ENCODE results near the gene LMF1. TPM values are rescaled to one million over a fixed set of nuclear protein-coding genes. Genes with fewer than 3 reads are reported as not detected.

Gene LMF1
- total and polyA plus RNA-seq, 3 donors from 2014 or later = 12.5 to 83.4 (median 66.6) TPM

- no peaks in the 10 kb centered on the region for H3K36me3 ChIP-seq (ENCODE audit: low read depth, missing control alignments)
- H3K9me3 ChIP-seq = no peaks in the 10 kb centered on the region
- DNase-seq = no peak
- H3K4me1 ChIP-seq = no peaks in the 10 kb centered on the region
- H3K4me3 ChIP-seq = no peak overlapping the region
- no peaks in the 10 kb centered on the region for H3K27me3 ChIP-seq
- TF ChIP-seq, protein P1, sequence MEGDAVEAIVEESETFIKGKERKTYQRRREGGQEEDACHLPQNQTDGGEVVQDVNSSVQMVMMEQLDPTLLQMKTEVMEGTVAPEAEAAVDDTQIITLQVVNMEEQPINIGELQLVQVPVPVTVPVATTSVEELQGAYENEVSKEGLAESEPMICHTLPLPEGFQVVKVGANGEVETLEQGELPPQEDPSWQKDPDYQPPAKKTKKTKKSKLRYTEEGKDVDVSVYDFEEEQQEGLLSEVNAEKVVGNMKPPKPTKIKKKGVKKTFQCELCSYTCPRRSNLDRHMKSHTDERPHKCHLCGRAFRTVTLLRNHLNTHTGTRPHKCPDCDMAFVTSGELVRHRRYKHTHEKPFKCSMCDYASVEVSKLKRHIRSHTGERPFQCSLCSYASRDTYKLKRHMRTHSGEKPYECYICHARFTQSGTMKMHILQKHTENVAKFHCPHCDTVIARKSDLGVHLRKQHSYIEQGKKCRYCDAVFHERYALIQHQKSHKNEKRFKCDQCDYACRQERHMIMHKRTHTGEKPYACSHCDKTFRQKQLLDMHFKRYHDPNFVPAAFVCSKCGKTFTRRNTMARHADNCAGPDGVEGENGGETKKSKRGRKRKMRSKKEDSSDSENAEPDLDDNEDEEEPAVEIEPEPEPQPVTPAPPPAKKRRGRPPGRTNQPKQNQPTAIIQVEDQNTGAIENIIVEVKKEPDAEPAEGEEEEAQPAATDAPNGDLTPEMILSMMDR (IDR thresholded peaks at IDR 0.05) = no peak
- no peak for TF ChIP-seq POLR2A (IDR thresholded peaks at IDR 0.05)
- WGBS, 2 donors = 89 to 96% methylated on average over 5 to 17 of the region's 17 CpGs
- intact Hi-C loops (cut with DNase I; ENCODE audit: low total_unique reads) = no loop called here
- no peak overlapping the region for H3K27ac ChIP-seq
Measured at GRCh38 chr16:1000608-1001007, 29.8 kb upstream of the LMF1 start.

DNA sequence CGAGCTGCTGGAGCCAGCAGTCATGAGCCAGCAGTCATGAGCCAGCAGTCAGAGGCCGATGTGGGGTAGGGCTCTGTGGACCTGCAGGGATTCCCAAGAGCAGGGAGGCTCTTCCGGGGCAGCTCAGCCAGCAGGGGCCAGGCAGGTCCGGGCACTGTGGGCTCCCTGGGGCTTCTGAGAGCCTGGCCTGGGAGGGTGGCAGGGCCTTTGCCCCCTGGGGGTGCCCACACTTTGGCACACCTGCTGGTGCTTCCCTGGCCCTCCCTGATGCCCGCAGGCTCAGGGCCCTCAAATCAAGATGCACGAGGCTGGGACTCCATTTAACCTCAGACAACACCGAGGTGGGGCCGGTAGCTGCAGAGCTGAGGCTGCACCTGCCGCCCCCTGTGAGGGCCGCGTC lies 28.9 kb upstream of the LMF1 start:
- H3K9me3 ChIP-seq = no peaks in the 10 kb centered on the region
- no peak for TF ChIP-seq POLR2A (IDR thresholded peaks at IDR 0.05)
- TF ChIP-seq, protein P1 (IDR thresholded peaks at IDR 0.05) = no peak
- no peaks in the 10 kb centered on the region for H3K27me3 ChIP-seq
- H3K4me1 ChIP-seq = no peaks in the 10 kb centered on the region
- WGBS, 2 donors = 70% methylated on average over 8 of the region's 11 CpGs; no CpG with 5 or more reads in 1 of the 2 donors
- no peak overlapping the region for H3K27ac ChIP-seq
- no peak overlapping the region for H3K4me3 ChIP-seq
- H3K36me3 ChIP-seq (ENCODE audit: low read depth, missing control alignments) = no peaks in the 10 kb centered on the region
- DNase-seq = no peak
- intact Hi-C loops (cut with DNase I; ENCODE audit: low total_unique reads) = no loop called here

- intact Hi-C loops (cut with DNase I; ENCODE audit: low total_unique reads) = no loop called here
- no peaks in the 10 kb centered on the region for H3K9me3 ChIP-seq
- no peaks in the 10 kb centered on the region for H3K27me3 ChIP-seq
- H3K36me3 ChIP-seq (ENCODE audit: low read depth, missing control alignments) = no peaks in the 10 kb centered on the region
- H3K4me3 ChIP-seq = no peak overlapping the region
- DNase-seq = no peak
- TF ChIP-seq, protein P1 (IDR thresholded peaks at IDR 0.05) = no peak
- TF ChIP-seq POLR2A (IDR thresholded peaks at IDR 0.05) = no peak
- no peaks in the 10 kb centered on the region for H3K4me1 ChIP-seq
- H3K27ac ChIP-seq = no peak overlapping the region
- 87 to 100% methylated on average over 4 to 11 of the region's 11 CpGs for WGBS, 2 donors
Measured at GRCh38 chr16:998615-999014, 27.8 kb upstream of the LMF1 start.

DNA sequence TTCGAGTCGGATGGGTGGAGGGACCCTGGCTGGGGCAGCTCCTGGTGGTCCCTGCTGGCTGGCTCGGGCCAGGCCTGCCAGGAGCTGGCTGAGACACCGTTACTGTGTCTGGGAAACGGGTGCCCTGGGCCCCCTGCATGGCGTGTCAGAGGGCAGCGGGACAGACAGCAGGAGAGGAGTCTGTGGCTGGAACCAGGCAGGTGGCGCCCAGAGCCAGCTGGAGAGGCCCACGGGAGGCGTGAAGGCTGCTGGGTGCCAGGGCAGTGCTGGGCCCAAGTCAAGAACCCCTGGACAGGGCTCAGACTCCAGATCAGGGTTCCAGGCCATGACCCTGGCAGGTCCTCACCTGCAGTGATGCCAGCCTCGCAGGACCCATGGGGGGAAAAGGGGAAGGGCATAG lies 27.4 kb upstream of the LMF1 start:
- TF ChIP-seq, protein P1 (IDR thresholded peaks at IDR 0.05) = no peak
- no peak for TF ChIP-seq POLR2A (IDR thresholded peaks at IDR 0.05)
- H3K4me1 ChIP-seq = no peaks in the 10 kb centered on the region
- no peaks in the 10 kb centered on the region for H3K36me3 ChIP-seq (ENCODE audit: low read depth, missing control alignments)
- H3K27me3 ChIP-seq = no peaks in the 10 kb centered on the region
- no peak overlapping the region for H3K4me3 ChIP-seq
- H3K9me3 ChIP-seq = no peaks in the 10 kb centered on the region
- intact Hi-C loops (cut with DNase I; ENCODE audit: low total_unique reads) = no loop called here
- DNase-seq = no peak
- H3K27ac ChIP-seq = no peak overlapping the region
- 90 to 94% methylated on average over 11 of the region's 11 CpGs for WGBS, 2 donors

DNA sequence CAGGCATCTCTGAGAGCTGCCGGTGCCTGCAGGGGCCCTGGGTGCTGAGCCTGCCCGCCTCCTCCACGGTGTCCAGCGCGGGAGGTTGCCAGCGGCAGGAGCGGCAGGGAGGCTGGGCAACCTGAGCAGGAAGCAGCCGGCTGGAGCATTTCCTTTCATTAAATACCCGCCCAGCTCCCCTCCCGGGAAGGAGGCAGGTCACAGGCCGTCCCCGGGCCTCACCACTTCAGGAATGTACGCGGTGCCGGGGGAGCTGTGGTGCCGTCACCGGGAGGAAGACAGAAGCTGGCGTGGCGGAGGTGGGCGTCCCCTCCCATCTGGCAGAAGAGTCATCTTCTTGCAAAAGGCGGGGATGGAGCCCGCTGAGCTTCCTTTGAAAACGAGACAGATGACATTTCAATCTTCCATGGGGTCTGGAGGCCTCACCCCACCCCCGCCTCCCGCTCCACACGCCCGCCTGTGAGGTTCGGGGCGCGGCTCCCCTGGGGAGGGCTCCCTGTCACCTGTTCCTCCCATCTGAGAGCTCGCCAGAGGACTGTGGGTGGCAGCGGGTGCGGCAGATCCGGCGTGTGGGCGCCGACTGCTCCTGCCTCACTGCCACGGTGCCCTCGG lies 26.8 kb upstream of the LMF1 start:
- no peaks in the 10 kb centered on the region for H3K9me3 ChIP-seq
- TF ChIP-seq POLR2A (IDR thresholded peaks at IDR 0.05) = no peak
- no peak for DNase-seq
- H3K27me3 ChIP-seq = no peaks in the 10 kb centered on the region
- H3K4me1 ChIP-seq = no peaks in the 10 kb centered on the region
- H3K36me3 ChIP-seq (ENCODE audit: low read depth, missing control alignments) = no peaks in the 10 kb centered on the region
- 45 to 46% methylated on average over 9 to 38 of the region's 39 CpGs for WGBS, 2 donors
- no peak overlapping the region for H3K27ac ChIP-seq
- no peak overlapping the region for H3K4me3 ChIP-seq
- intact Hi-C loops (cut with DNase I; ENCODE audit: low total_unique reads) = no loop called here
